Measurements from ENCODE around the gene RIMBP2.

The RIMBP2 gene

GRCh38 chr12:130357241-130357640 lies 358.9 kb downstream of the RIMBP2 start:
- no peak for DNase-seq (ENCODE audit: low spot score)
- in situ Hi-C loops (cut with MboI; ENCODE audit: low sequenced_read_pairs, unreplicated experiment): no loop called here
- TF ChIP-seq CTCF (IDR thresholded peaks at IDR 0.05; ENCODE audit: borderline replicate concordance, control extremely low read depth, extremely low read depth, insufficient read depth, missing control alignments): no peak

GRCh38 chr12:130356222-130356621 lies 359.9 kb downstream of the RIMBP2 start:
- no peak for DNase-seq (ENCODE audit: low spot score)
- no peak for TF ChIP-seq CTCF (IDR thresholded peaks at IDR 0.05; ENCODE audit: borderline replicate concordance, control extremely low read depth, extremely low read depth, insufficient read depth, missing control alignments)
- in situ Hi-C loops (cut with MboI; ENCODE audit: low sequenced_read_pairs, unreplicated experiment): no loop called here

GRCh38 chr12:130354407-130354806 lies 361.7 kb downstream of the RIMBP2 start:
- in situ Hi-C loops (cut with MboI; ENCODE audit: low sequenced_read_pairs, unreplicated experiment): no loop called here
- no peak for TF ChIP-seq CTCF (IDR thresholded peaks at IDR 0.05; ENCODE audit: borderline replicate concordance, control extremely low read depth, extremely low read depth, insufficient read depth, missing control alignments)
- no peak for DNase-seq (ENCODE audit: low spot score)

GRCh38 chr12:130353081-130353480 lies 363.0 kb downstream of the RIMBP2 start:
- in situ Hi-C loops (cut with MboI; ENCODE audit: low sequenced_read_pairs, unreplicated experiment): no loop called here
- no peak for DNase-seq (ENCODE audit: low spot score)
- TF ChIP-seq CTCF (IDR thresholded peaks at IDR 0.05; ENCODE audit: borderline replicate concordance, control extremely low read depth, extremely low read depth, insufficient read depth, missing control alignments): no peak

- in situ Hi-C loops (cut with MboI; ENCODE audit: low sequenced_read_pairs, unreplicated experiment): no loop called here
- no peak for TF ChIP-seq CTCF (IDR thresholded peaks at IDR 0.05; ENCODE audit: borderline replicate concordance, control extremely low read depth, extremely low read depth, insufficient read depth, missing control alignments)
- DNase-seq (ENCODE audit: low spot score): no peak
Observed at GRCh38 chr12:130351326-130351725, 364.8 kb downstream of the RIMBP2 start.

- TF ChIP-seq CTCF (IDR thresholded peaks at IDR 0.05; ENCODE audit: borderline replicate concordance, control extremely low read depth, extremely low read depth, insufficient read depth, missing control alignments): no peak
- in situ Hi-C loops (cut with MboI; ENCODE audit: low sequenced_read_pairs, unreplicated experiment): no loop called here
- no peak for DNase-seq (ENCODE audit: low spot score)
Observed at GRCh38 chr12:130350715-130351114, 365.4 kb downstream of the RIMBP2 start.

- in situ Hi-C loops (cut with MboI; ENCODE audit: low sequenced_read_pairs, unreplicated experiment): no loop called here
- TF ChIP-seq CTCF (IDR thresholded peaks at IDR 0.05; ENCODE audit: borderline replicate concordance, control extremely low read depth, extremely low read depth, insufficient read depth, missing control alignments): no peak
- DNase-seq (ENCODE audit: low spot score): no peak
Observed at GRCh38 chr12:130347588-130347987, 368.5 kb downstream of the RIMBP2 start.
